ENCODE data around the gene HMOX2.

Gene HMOX2

DNA sequence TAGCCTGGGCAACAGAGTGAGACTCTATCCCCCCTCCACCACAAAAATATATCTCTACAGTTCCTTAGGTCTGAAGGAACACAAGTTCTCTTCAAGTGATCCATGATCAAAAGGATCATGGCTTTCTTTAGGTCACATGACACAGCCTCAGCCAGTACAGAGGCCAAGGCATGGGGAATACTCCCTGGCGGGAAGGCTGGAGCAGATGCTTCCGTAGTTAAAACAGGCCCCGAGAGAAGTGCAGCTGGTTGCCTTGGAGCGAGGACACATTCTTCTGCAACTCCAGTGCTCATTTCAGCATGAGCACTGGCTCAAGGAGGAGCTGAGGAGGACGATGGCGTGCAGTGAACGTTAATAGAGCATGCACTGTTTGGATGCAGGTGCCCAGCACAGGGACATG is 48.9 kb downstream of the HMOX2 start:
- Histone ChIP-seq H3K4me2 (ENCODE audit: low read length) (no peak overlapping the region), H3K79me2 (ENCODE audit: control insufficient read depth, low read length) (no peaks in the 10 kb centered on the region), H3K4me1 (ENCODE audit: control insufficient read depth, low read length) (peaks cover 16% of the 10 kb centered on the region), H3K9me3 (ENCODE audit: control insufficient read depth, insufficient read depth, low read length) (no peaks in the 10 kb centered on the region), H3K36me3 (ENCODE audit: control insufficient read depth, low read length) (no peaks in the 10 kb centered on the region), H3K27ac (ENCODE audit: low read depth, low read length) (no peak overlapping the region), H3K4me3 (ENCODE audit: low read length) (no peak overlapping the region), H3K27me3 (ENCODE audit: control insufficient read depth, low read length) (no peaks in the 10 kb centered on the region), H3K9me2 (replicated peaks; ENCODE audit: control insufficient read depth, low read length) (no peaks in the 10 kb centered on the region), H4K20me1 (ENCODE audit: control insufficient read depth, insufficient read depth, low read depth, low read length) (no peaks in the 10 kb centered on the region), H3F3A (ENCODE audit: control insufficient read depth, insufficient read depth) (no peaks in the 10 kb centered on the region)
- TF ChIP-seq, protein P1, sequence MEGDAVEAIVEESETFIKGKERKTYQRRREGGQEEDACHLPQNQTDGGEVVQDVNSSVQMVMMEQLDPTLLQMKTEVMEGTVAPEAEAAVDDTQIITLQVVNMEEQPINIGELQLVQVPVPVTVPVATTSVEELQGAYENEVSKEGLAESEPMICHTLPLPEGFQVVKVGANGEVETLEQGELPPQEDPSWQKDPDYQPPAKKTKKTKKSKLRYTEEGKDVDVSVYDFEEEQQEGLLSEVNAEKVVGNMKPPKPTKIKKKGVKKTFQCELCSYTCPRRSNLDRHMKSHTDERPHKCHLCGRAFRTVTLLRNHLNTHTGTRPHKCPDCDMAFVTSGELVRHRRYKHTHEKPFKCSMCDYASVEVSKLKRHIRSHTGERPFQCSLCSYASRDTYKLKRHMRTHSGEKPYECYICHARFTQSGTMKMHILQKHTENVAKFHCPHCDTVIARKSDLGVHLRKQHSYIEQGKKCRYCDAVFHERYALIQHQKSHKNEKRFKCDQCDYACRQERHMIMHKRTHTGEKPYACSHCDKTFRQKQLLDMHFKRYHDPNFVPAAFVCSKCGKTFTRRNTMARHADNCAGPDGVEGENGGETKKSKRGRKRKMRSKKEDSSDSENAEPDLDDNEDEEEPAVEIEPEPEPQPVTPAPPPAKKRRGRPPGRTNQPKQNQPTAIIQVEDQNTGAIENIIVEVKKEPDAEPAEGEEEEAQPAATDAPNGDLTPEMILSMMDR (IDR thresholded peaks at IDR 0.05; ENCODE audit: low read depth, low read length, poor library complexity, severe bottlenecking): no peak
- no peak for TF ChIP-seq EZH2phosphoT487 (IDR thresholded peaks at IDR 0.05; ENCODE audit: borderline replicate concordance, low read length)

DNA sequence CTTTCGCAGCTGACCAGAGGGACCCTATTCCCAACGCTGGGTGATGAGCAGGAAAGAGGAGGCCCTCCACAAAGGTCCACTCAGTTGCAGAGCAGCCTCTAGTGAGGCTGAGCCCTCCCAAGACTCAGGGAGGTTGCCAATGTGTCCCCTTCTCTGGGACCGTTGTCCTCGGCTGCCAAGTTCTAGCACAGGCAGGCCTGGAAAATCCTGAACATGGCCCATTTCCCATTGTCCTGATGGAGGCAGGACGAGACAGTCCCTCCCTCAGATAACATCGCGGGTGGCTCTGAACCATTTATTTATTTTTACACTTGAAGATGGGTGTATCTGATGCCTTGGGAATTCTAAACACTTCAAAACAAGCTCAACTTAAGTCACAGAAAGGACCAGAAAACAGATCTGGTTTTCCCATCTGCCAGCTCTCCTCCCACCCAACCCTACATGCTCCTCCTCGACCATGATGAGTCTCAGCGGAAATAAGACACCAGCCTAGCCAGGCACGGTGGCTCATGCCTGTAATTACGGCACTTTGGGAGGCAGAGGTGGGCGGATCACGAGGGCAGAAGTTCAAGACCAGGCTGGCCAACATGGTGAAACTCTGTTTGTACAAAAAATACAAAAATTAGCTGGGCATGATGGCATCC is 49.6 kb downstream of the HMOX2 start:
- TF ChIP-seq, protein P1 (IDR thresholded peaks at IDR 0.05; ENCODE audit: low read depth, low read length, poor library complexity, severe bottlenecking): no peak
- TF ChIP-seq EZH2phosphoT487 (IDR thresholded peaks at IDR 0.05; ENCODE audit: borderline replicate concordance, low read length): no peak
- H3F3A ChIP-seq (ENCODE audit: control insufficient read depth, insufficient read depth): no peaks in the 10 kb centered on the region
- H3K4me3 ChIP-seq (ENCODE audit: low read length): no peak overlapping the region
- H3K4me1 ChIP-seq (ENCODE audit: control insufficient read depth, low read length): peaks cover 16% of the 10 kb centered on the region
- no peaks in the 10 kb centered on the region for H3K9me2 ChIP-seq (replicated peaks; ENCODE audit: control insufficient read depth, low read length)
- H3K79me2 ChIP-seq (ENCODE audit: control insufficient read depth, low read length): no peaks in the 10 kb centered on the region
- no peaks in the 10 kb centered on the region for H3K36me3 ChIP-seq (ENCODE audit: control insufficient read depth, low read length)
- H3K4me2 ChIP-seq (ENCODE audit: low read length): no peak overlapping the region
- no peak overlapping the region for H3K27ac ChIP-seq (ENCODE audit: low read depth, low read length)
- H4K20me1 ChIP-seq (ENCODE audit: control insufficient read depth, insufficient read depth, low read depth, low read length): no peaks in the 10 kb centered on the region
- no peaks in the 10 kb centered on the region for H3K27me3 ChIP-seq (ENCODE audit: control insufficient read depth, low read length)
- no peaks in the 10 kb centered on the region for H3K9me3 ChIP-seq (ENCODE audit: control insufficient read depth, insufficient read depth, low read length)

DNA sequence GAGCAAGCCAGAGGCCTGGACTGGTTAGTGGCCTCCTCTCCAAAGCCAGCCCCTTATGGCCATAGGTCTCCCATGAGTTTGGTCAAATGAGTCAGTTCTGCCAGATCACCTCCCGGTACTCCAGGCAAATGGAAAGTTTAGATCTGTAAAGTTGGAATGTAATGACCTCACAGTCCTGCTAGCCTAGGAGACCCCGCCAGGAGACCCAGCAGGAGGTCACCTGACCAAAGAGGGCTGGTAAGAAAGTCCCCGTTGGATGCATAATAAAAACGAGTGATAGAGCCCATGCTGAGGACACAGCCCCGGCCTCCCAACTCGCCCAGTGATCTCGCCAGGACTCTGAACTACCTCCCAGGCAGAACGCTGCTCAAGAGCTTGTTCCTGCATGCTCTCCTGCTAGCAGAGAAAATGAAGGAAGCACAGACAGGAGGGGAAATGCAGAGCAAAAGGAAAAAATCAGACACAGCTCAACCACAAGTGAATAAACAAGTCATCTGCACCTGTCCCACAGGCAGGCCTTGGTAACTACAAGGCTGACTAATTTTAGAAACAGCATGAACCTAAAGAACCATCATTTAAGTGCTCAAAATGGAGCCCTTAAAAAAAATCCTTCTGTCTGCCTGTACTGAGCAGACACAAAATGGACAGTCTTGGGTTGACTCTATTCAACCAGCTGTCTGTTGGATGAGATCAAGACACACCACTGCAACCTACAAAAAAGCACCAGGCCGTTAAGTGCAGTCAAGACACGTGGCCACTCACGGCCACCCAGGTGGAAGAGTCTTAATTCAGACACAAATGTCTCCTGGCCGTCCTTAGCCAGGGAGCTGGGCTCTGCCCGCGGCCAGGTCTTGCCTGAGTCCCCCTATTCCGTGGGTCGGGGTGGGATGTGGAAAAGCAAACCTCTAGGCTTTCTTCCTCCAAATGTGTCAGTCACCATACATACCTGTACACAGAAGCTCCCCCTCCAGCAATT is 53.2 kb downstream of the HMOX2 start:
- Histone ChIP-seq H3K4me2 (ENCODE audit: low read length) (peak overlapping the region; percentile 40), H3K36me3 (ENCODE audit: control insufficient read depth, low read length) (no peaks in the 10 kb centered on the region), H3K27ac (ENCODE audit: low read depth, low read length) (no peak overlapping the region), H3K79me2 (ENCODE audit: control insufficient read depth, low read length) (no peaks in the 10 kb centered on the region), H4K20me1 (ENCODE audit: control insufficient read depth, insufficient read depth, low read depth, low read length) (no peaks in the 10 kb centered on the region), H3K4me1 (ENCODE audit: control insufficient read depth, low read length) (peaks cover 16% of the 10 kb centered on the region), H3F3A (ENCODE audit: control insufficient read depth, insufficient read depth) (no peaks in the 10 kb centered on the region), H3K9me2 (replicated peaks; ENCODE audit: control insufficient read depth, low read length) (no peaks in the 10 kb centered on the region), H3K9me3 (ENCODE audit: control insufficient read depth, insufficient read depth, low read length) (no peaks in the 10 kb centered on the region), H3K4me3 (ENCODE audit: low read length) (no peak overlapping the region), H3K27me3 (ENCODE audit: control insufficient read depth, low read length) (no peaks in the 10 kb centered on the region)
- no peak for TF ChIP-seq EZH2phosphoT487 (IDR thresholded peaks at IDR 0.05; ENCODE audit: borderline replicate concordance, low read length)
- TF ChIP-seq, protein P1 (IDR thresholded peaks at IDR 0.05; ENCODE audit: low read depth, low read length, poor library complexity, severe bottlenecking): no peak
